GM20431 (cell line): ENCODE results near the gene PCSK4.
"Not testable (repeated sequence)": the region's sequence is repeated elsewhere in the genome, so short reads cannot be mapped to it uniquely, and the experiment has no call there.

ENCODE experiments used
- in situ Hi-C: fragments of 300-500 bp; cut with MseI, MboI; formaldehyde crosslinking; loops from one replicate; pipeline ENCODE4 v1.15.0; 2020; ENCODE audit warnings: low sequenced_read_pairs; ENCODE audit not compliant: unreplicated experiment

Gene PCSK4

DNA sequence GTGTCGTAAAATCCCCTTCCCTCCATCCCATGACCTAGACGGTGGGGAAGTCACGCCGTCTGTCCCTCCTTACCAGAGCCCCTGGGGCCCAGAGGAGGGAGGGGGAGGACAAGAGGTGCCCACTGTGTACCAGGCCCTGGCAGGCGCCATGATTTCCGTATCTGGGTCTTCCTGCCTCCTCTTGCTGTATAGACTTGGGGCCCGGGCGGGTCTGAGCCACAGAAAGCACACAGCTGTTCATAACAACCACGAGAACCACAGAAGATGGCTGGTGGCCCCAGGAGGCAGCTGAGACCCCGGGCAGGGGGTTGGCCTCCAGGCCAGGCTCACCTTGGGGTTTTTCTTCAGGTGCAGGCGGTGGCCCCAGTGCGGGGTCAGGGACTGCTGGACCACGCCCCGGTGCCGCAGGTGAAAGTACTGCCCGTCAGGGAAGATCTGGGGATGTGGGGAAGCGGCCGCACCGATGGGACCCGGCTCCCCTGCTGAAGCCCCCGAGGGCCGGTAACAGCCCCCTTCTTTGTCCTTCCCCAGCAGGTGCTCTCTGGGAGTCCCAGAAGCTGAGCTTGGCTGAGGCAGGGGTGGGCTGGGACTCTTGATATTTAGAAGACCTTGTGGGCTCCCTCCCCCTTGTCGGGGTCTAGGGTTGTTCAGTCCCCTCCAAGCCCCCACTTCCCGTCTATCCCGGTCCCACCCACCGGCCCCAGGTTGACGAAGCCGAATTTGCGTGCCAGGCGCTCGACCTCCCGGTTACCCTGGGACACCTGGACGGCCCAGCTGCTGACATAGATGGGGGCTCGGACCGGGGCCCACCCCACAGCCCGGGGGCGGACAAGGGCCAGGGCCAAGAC lies 463 bp downstream of the PCSK4 start:
- in situ Hi-C loops: no loop called here

GRCh38 chr19:1488282-1488601 lies 1.9 kb downstream of the PCSK4 start:
- in situ Hi-C loops: no loop called here

- in situ Hi-C loops: no loop called here
Measured at GRCh38 chr19:1487576-1488281, 2.4 kb downstream of the PCSK4 start.

DNA sequence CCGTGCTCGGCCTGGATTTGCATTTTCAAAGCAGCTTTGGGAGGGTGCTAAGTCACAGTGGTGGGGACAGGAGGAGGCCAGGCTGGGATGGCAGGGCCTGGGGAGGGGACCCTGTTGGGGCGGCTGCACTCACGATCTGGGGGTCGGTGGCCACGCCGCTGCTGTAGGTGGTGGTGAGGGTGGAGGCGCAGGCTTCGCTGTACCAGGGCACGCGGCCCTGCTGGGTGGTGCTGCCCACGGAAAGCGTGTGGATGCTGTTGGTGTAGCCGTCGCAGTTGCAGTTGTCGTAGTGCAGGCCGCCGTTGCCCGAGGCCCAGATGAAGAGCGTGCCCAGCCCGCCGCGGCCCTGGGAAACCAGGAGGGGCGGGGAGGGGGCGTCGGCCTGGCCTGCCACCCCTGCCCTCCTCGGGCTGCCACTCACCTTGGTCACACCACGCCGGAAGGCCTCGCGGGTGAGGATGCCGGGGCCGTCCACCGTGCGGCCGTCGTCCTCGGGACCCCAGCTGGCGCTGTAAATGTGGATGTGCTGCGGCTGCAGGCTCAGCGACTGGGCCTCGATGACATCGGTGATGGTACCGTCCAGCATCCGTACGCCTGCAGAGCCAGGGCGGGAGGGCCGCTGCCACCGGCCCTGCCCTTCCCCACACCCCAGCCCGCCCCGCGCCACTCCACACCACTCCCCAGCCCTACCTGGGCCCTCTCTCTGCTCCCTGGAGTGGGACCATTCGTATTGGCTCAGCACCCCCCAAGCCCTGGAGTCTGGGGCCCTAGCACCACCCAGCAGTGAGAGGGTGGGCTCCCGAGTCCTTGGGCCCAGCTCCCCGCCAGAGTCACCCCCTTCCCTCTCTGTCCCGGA lies 3.2 kb downstream of the PCSK4 start:
- in situ Hi-C loops: no loop called here

- in situ Hi-C loops: no loop called here
Measured at GRCh38 chr19:1483979-1484428, 6.1 kb downstream of the PCSK4 start.

DNA sequence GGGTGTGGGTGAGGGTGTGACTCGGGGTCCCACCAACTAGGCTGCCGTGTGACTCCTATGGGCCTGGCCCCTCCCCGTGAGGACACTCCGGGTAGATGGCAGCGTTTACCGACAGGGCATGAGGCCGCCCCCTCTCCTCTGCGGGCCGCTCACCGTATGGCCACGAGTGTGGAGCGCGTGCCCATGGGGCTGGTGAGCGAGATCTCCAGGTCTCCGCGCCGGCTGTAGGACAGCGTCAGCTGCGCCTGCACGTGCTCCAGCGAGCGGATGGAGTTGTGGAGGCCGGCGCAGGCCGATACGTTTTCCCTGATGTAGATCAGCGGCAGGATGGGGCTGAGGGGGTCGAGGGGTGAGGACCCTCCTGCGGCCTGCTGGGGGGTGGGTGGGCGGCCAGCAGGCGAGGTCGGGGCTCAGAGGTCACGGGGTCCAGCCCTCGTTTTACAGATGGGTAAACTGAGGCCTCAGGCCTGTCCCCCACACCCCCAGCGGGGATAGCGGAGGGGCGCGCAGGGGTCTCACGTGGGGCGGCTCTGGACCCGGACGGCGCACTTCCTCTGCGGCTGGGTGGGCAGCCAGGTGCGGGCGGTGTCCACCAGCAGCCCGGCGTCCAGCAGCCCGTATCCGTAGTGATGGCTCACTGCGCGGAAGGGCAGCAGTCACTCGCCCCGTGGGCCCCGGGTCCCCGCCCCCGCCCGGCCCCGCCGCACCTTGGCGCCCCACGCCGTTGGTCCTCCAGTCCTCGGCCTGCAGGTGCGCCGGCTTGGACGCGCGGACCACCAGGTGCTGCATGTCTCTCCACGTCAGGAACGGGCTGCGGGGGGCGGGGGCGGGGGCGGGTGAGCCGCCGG lies 6.8 kb downstream of the PCSK4 start:
- in situ Hi-C loops: no loop called here

DNA sequence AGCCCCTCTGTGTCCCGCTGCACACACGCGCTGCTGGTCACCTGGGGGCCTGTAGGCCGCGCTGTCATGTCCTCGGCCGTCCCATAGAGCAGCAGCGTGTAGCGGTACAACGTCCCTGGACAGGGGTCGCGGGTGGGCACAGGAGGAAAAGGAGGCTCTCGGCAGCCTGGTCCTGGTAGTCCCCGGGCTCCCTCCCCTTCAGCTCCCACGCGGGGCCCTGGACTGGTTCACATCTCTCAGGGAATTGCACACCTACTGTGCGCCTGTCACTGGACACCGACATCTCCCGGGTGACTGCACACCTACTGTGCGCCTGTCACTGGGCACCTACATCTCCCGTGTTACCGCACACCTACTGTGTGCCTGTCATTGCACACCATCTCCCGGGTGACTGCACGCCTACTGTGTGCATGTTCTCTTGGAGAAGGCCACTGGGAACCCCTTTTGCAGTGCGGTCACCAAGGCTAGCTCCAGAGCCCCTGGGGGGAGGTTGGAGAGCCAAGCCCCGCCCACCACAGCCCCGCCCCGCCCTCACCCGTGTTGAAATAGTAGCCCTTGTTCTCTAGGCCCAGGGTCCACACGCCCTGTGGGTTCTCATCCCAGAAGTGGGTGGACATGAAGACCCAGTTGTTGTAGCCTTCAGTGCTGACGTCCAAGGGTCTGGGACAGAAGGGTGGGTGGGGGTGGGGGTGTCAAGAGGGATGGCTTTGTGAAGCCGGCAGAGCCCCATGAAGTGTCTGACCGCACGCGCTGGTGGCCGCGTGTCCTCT lies 7.6 kb downstream of the PCSK4 start:
- in situ Hi-C loops: no loop called here

DNA sequence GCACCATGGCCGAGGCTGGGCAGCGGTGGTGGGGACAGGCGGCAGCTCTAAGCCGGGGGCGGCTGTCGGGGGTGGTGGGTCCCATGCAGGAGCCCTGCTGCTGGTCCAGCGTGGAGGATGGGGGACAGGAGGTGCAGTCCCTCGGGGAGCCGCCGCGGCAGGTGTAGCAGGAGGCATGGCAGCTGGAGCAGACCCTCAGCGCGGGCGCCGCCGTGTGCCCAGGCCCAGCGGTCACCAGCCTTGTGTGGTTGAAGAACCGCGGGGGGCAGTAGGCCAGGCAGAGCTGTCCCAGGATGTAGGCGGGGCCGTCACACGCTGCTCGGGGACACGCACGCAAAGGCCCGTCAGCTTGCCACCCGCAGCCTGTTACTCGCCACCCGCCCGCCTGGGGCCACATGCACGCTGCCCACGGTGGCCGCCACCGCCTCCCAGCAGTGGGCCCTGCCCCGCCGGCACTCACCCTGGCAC lies 8.2 kb downstream of the PCSK4 start:
- in situ Hi-C loops: no loop called here

GRCh38 chr19:1481224-1481892 lies 8.8 kb downstream of the PCSK4 start:
- in situ Hi-C loops: no loop called here

- in situ Hi-C loops: no loop called here
Measured at GRCh38 chr19:1478934-1479707, 11.0 kb downstream of the PCSK4 start, which contains the start of gene C19orf25. Gene C19orf25, minus strand, starts transcription at chr19:1479215. Its CDS starts 312 bp downstream, at chr19:1478903.

- in situ Hi-C loops: not testable (repeated sequence)
Measured at GRCh38 chr19:1477056-1477455, 13.1 kb downstream of the PCSK4 start.

DNA sequence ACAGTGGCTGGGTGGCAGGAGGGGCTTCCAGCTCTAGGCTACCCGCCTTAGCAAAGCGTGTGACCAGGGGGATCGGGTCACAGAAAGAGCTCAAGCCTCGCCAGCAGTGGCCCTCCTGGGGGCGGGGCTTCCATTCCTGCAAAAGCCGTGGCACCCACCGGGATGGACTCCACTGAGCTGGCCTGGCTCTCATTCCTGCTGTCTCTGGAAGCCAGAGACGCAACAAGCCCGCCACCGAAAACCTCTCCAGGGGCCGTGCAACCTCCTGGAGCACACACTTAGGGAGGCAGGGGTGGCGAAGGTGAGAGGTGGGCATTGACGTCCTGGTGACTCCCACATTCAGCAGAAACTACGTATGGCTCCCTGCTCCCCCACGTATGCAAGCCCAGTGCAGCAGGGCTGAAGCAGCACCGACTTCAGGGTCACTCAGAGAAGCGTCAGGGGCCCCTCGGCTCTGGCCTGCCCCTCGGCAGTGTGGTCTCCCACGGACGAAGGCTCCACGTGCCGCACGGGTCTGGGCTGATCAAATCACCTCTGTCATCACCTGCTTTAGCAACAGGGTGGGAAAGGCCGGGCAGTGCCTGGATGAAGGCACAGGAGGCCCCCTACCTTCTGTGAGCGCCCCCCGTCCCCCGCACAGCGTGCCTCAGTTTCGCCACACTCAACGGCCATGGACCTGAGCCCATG lies 14.3 kb downstream of the PCSK4 start:
- in situ Hi-C loops: no loop called here

GRCh38 chr19:1474765-1475351 lies 15.3 kb downstream of the PCSK4 start:
- in situ Hi-C loops: no loop called here

DNA sequence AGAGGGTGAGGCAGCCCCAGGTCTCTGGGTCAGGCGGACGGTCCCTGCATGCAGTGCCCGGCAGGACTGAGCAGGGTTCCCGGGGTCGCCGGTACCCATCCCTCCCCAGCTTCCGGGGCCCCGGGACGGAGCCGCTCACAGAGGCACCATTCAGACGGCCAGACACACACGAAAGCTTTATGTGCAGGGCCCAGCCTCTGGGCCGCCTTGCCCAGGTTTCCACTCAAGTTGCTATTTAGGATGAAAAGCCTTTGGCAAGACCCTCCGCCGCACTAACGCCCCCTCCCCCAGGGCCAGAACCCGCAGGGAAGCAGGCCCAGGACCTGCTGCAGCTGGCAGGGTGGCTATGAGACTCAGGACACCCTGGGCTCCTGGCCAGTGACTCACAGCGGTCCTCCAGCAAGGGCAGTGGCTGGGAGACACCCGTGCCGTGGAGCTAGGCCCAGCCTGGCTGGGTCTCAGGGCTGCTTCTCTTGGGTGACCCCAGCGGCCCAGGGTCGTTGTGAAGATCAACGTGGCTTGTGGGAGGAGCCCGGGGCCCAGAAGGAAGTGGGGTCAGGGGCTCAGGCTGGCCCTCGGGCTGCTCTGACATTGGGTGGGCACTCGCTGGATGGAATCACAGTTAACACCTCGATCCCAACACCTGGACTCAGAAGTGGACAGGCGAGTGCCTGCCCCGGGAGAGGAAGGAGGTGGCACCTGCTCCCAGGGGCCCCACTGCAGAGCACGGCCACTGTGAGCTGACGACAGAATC lies 16.0 kb downstream of the PCSK4 start:
- in situ Hi-C loops: no loop called here

DNA sequence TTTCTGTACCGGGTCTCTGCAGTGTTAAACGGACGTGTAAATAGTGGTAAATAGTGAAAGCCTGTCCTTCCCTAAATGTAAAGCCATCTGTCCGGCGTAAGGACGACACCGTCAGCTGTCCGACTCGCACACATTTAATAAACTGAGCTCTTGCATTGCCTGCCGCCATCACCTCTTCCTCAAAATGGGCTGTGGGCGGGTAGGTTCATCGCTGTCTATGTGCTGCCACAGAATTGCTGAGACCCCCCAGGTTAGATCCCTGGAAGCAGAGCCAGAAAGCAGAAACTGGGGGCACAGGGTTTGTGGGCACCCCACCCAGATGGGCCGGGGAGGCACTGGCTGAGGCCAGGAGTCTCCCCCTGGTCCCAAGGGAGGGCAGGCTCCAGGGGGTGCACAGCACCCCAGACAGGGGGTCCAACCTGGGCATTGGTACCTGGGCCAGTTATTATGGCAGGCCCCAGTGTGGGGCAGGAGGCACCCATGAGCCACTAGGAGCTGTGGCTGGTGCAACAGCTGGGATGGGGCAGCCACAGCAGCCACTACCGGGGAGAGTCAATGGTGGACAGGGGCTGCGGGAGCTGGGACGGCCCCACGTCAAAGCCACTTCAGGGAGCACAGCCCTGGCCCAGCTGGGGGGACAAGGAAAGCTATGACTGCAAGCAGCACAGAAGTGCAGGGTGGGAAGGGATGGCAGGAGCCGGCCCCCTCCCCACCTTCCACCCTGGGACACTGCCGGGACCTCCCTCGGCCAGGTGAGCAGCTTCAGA lies 16.9 kb downstream of the PCSK4 start:
- in situ Hi-C loops: no loop called here
